MM.1S (cell line): ENCODE measurements around the gene CELF5.
"Not testable (repeated sequence)": the region's sequence is repeated elsewhere in the genome, so short reads cannot be mapped to it uniquely, and the experiment has no call there.

Source experiments
- DNase-seq: peaks from one replicate; pipeline ENCODE4 v3.0.0-alpha.2; 2015
- H2AFZ ChIP-seq: fragments of 300-600 bp; sonication (generic); 2 replicates; pipeline ENCODE4 v1.6.0; 2016; ENCODE audit warnings: antibody characterized with exemption, low read length
- H3F3A ChIP-seq: fragments of 300-600 bp; sonication (generic); 2 replicates; pipeline ENCODE4 v1.6.1; 2016; ENCODE audit warnings: mild to moderate bottlenecking, antibody characterized with exemption, low read length, moderate library complexity, mixed read lengths; ENCODE audit not compliant: insufficient read depth
- H3K27ac ChIP-seq: fragments of 300-600 bp; sonication (generic); 2 replicates; pipeline ENCODE4 v1.5.1; 2016; ENCODE audit warnings: mild to moderate bottlenecking, low read length
- H3K27me3 ChIP-seq: fragments of 300-600 bp; sonication (generic); replicated peaks from 2 replicates; pipeline ENCODE4 v1.6.0; 2016; ENCODE audit warnings: low read length; ENCODE audit not compliant: insufficient read depth
- H3K36me3 ChIP-seq: fragments of 300-600 bp; sonication (generic); replicated peaks from 2 replicates; pipeline ENCODE4 v1.6.1; 2016; ENCODE audit warnings: mild to moderate bottlenecking, low read length, mixed read lengths; ENCODE audit not compliant: insufficient read depth
- H3K4me1 ChIP-seq: fragments of 300-600 bp; sonication (generic); 2 replicates; pipeline ENCODE4 v1.6.1; 2016; ENCODE audit warnings: low read length, mixed read lengths
- H3K4me2 ChIP-seq: fragments of 300-600 bp; sonication (generic); 2 replicates; pipeline ENCODE4 v1.6.0; 2016; ENCODE audit warnings: low read depth, low read length
- H3K4me3 ChIP-seq: fragments of 300-600 bp; sonication (generic); 2 replicates; pipeline ENCODE4 v1.5.1; 2016; ENCODE audit warnings: low read length, mixed read lengths
- H3K79me2 ChIP-seq: fragments of 300-600 bp; sonication (generic); 2 replicates; pipeline ENCODE4 v1.6.1; 2016; ENCODE audit warnings: mixed run types, low read length, mixed read lengths
- H3K9ac ChIP-seq: fragments of 300-600 bp; sonication (generic); 2 replicates; pipeline ENCODE4 v1.6.1; 2016; ENCODE audit warnings: low read length, mixed read lengths
- H3K9me2 ChIP-seq: fragments of 300-600 bp; sonication (generic); replicated peaks from 2 replicates; pipeline ENCODE4 v1.6.1; 2016; ENCODE audit warnings: mild to moderate bottlenecking, low read length, mixed read lengths; ENCODE audit not compliant: insufficient read depth
- H3K9me3 ChIP-seq: fragments of 300-600 bp; sonication (generic); replicated peaks from 2 replicates; pipeline ENCODE4 v1.6.1; 2016; ENCODE audit warnings: mild to moderate bottlenecking, low read length, mixed read lengths; ENCODE audit not compliant: insufficient read depth
- H4K20me1 ChIP-seq: fragments of 300-600 bp; sonication (generic); 2 replicates; pipeline ENCODE4 v1.6.1; 2016; ENCODE audit warnings: mild to moderate bottlenecking, low read length, moderate library complexity, mixed read lengths; ENCODE audit not compliant: insufficient read depth
- EZH2 ChIP-seq: fragments of 300-600 bp; sonication (generic); optimal IDR thresholded peaks from 2 replicates; pipeline ENCODE3; 2017; ENCODE audit warnings: low read depth, mild to moderate bottlenecking, antibody characterized with exemption, low read length, mixed read lengths
- EZH2phosphoT487 ChIP-seq: fragments of 300-600 bp; sonication (generic); IDR thresholded peaks from 2 replicates; pipeline ENCODE4 v1.6.1; 2018; ENCODE audit warnings: antibody characterized with exemption, low read length
- TF ChIP-seq, protein P1 (sequence below): fragments of 300-600 bp; sonication (generic); IDR thresholded peaks from 2 replicates; pipeline ENCODE4 v1.5.1; 2016; ENCODE audit warnings: antibody characterized with exemption, low read length, mixed read lengths

CELF5 gene

DNA sequence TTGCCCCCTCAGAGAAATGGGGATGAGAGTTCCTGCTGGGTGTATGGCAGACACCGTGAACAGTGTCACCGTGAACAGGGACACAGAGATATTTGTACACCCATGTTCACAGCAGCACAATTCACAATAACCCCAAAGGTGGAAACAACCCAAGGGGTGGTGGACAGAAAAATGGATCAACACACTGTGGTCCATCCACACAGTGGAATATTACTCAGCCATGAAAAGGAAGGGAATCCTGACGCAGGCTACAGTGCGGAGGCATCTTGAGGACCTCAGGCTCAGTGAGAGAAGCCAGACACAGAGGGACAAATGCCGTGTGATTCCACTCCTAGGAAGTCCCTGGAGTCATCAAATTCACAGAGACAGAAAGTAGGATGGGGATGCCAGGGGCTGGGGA is 7.6 kb upstream of the CELF5 start:
- Histone ChIP-seq H3K27me3 (peaks cover 54% of the 10 kb centered on the region), H3F3A (no peaks in the 10 kb centered on the region), H3K4me2 (no peak overlapping the region), H3K4me3 (no peak overlapping the region), H3K79me2 (no peaks in the 10 kb centered on the region), H3K9ac (no peak overlapping the region), H2AFZ (no peak overlapping the region), H3K9me2 (no peaks in the 10 kb centered on the region), H3K9me3 (no peaks in the 10 kb centered on the region), H3K36me3 (no peaks in the 10 kb centered on the region), H3K27ac (no peak overlapping the region), H4K20me1 (no peaks in the 10 kb centered on the region), H3K4me1 (no peaks in the 10 kb centered on the region)
- TF ChIP-seq, protein P1, sequence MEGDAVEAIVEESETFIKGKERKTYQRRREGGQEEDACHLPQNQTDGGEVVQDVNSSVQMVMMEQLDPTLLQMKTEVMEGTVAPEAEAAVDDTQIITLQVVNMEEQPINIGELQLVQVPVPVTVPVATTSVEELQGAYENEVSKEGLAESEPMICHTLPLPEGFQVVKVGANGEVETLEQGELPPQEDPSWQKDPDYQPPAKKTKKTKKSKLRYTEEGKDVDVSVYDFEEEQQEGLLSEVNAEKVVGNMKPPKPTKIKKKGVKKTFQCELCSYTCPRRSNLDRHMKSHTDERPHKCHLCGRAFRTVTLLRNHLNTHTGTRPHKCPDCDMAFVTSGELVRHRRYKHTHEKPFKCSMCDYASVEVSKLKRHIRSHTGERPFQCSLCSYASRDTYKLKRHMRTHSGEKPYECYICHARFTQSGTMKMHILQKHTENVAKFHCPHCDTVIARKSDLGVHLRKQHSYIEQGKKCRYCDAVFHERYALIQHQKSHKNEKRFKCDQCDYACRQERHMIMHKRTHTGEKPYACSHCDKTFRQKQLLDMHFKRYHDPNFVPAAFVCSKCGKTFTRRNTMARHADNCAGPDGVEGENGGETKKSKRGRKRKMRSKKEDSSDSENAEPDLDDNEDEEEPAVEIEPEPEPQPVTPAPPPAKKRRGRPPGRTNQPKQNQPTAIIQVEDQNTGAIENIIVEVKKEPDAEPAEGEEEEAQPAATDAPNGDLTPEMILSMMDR = no peak
- no peak for TF ChIP-seq EZH2
- TF ChIP-seq EZH2phosphoT487 = no peak
- DNase-seq = no peak

DNA sequence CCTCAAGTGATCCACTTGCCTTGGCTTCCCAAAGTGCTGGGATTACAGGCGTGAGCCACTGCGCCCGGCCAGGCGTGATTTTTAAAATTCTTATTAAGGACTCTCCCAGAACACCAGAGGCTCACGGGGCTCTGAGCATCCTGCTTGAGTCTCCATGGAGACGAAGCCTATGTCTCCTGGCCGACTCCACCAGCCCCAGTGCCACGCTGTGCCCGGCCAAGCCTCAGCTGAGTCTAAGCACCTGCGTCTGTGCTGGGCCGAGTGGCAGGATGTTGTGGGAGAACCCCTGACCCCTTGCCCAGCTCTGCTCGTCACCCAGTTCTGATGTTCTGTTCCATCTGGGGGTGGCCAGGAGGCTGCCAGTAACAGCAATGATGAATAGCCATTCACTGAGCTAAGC is 3.9 kb upstream of the CELF5 start:
- H3K79me2 ChIP-seq = no peaks in the 10 kb centered on the region
- no peaks in the 10 kb centered on the region for H3F3A ChIP-seq
- H3K4me2 ChIP-seq = no peak overlapping the region
- no peak overlapping the region for H3K4me3 ChIP-seq
- H3K9me3 ChIP-seq = no peaks in the 10 kb centered on the region
- no peaks in the 10 kb centered on the region for H3K4me1 ChIP-seq
- no peaks in the 10 kb centered on the region for H3K9me2 ChIP-seq
- TF ChIP-seq, protein P1 = no peak
- TF ChIP-seq EZH2 = no peak
- no peak for TF ChIP-seq EZH2phosphoT487
- H3K27me3 ChIP-seq = peaks cover 68% of the 10 kb centered on the region
- H4K20me1 ChIP-seq = no peaks in the 10 kb centered on the region
- H3K36me3 ChIP-seq = no peaks in the 10 kb centered on the region
- no peak overlapping the region for H3K27ac ChIP-seq
- no peak overlapping the region for H3K9ac ChIP-seq
- no peak for DNase-seq
- no peak overlapping the region for H2AFZ ChIP-seq

DNA sequence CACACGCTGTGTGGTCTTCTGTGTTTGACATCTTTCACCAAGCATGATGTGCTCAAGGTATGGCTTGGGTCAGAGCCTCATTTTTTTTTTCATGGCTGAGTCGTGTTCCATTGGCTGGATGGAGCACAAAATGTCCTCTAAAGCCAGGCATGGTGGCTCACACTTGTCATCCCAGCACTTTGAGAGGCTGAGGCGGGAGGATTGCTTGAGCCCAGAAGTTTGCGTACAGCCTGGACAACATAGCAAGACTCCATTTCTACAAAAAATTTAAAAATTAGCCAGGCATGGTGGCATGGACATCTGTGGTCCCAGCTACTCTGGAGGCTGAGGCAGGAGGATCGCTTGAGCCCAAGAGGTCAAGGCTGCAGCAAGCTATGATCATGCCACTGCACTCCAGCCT is 2.9 kb upstream of the CELF5 start:
- not testable (repeated sequence) for H4K20me1 ChIP-seq, H3K27ac ChIP-seq, H3K79me2 ChIP-seq, DNase-seq, H3K9ac ChIP-seq, H3K4me2 ChIP-seq, H3K36me3 ChIP-seq, H3K4me3 ChIP-seq, H3F3A ChIP-seq, H3K9me2 ChIP-seq, H3K4me1 ChIP-seq, H3K9me3 ChIP-seq, H2AFZ ChIP-seq
- peaks cover 78% of the 10 kb centered on the region for H3K27me3 ChIP-seq

DNA sequence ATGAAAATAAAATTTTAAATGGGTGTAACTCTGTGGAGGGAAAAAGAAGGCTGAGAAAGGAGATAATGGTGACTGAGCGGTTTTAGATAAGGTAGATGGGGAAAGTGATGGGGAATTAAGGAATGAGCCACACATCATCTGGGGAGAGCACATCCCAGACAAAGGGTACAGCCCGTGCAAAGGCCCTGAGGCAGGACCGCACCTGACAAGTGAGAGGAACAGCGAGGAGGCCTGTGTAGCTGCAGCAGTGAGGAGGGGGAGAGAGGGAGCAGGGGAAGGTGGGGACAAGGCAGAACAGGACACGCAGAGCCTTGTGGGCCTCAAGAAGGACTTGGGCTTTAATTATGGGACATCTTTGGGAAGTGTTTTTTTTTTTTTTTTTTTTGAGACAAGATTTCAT is 1.8 kb upstream of the CELF5 start:
- TF ChIP-seq EZH2 = no peak
- TF ChIP-seq EZH2phosphoT487 = no peak
- TF ChIP-seq, protein P1 = no peak
- H3K36me3 ChIP-seq = no peaks in the 10 kb centered on the region

More for the DNA sequence above, 1.8 kb upstream of the CELF5 start:
- Histone ChIP-seq H3K9ac (no peak overlapping the region), H3K4me1 (no peaks in the 10 kb centered on the region), H3K4me3 (no peak overlapping the region), H3K27me3 (peaks cover 79% of the 10 kb centered on the region), H2AFZ (no peak overlapping the region), H3K4me2 (no peak overlapping the region), H3K27ac (no peak overlapping the region), H4K20me1 (no peaks in the 10 kb centered on the region), H3K9me3 (no peaks in the 10 kb centered on the region), H3K9me2 (no peaks in the 10 kb centered on the region), H3F3A (no peaks in the 10 kb centered on the region), H3K79me2 (no peaks in the 10 kb centered on the region)
- DNase-seq = no peak
